Loucy (cell line): ENCODE results near the gene TRAPPC12.

ENCODE experiments used
- H2AFZ ChIP-seq: fragments of 200-600 bp; sonication (generic); 2 replicates; pipeline ENCODE4 v1.6.0; 2016; ENCODE audit warnings: antibody characterized with exemption, mild to moderate bottlenecking, low read length, moderate library complexity
- H3F3A ChIP-seq: fragments of 200-600 bp; 2 replicates; pipeline ENCODE4 v1.6.0; 2016; ENCODE audit warnings: antibody characterized with exemption, low read depth, mild to moderate bottlenecking
- H3K27me3 ChIP-seq: fragments of 200-600 bp; sonication (generic); 2 replicates; pipeline ENCODE4 v1.6.1; 2014; ENCODE audit warnings: low read length, mild to moderate bottlenecking; ENCODE audit not compliant: insufficient read depth, poor library complexity, severe bottlenecking
- H3K36me3 ChIP-seq: fragments of 200-600 bp; sonication (generic); 2 replicates; pipeline ENCODE4 v1.6.1; 2016; ENCODE audit warnings: low read length; ENCODE audit not compliant: insufficient read depth
- H3K4me1 ChIP-seq: fragments of 200-600 bp; sonication (generic); 2 replicates; pipeline ENCODE4 v1.5.1; 2014; ENCODE audit warnings: low read length, mild to moderate bottlenecking; ENCODE audit not compliant: insufficient read depth, poor library complexity, severe bottlenecking
- H3K4me2 ChIP-seq: fragments of 200-600 bp; sonication (generic); 2 replicates; pipeline ENCODE4 v1.6.0; 2014; ENCODE audit warnings: antibody characterized with exemption, low read length, low read depth, mild to moderate bottlenecking; ENCODE audit not compliant: poor library complexity, severe bottlenecking
- H3K4me3 ChIP-seq: fragments of 200-600 bp; sonication (generic); 2 replicates; pipeline ENCODE4 v1.5.1; 2014; ENCODE audit warnings: low read length, mild to moderate bottlenecking, mixed read lengths; ENCODE audit not compliant: poor library complexity, severe bottlenecking
- H3K79me2 ChIP-seq: fragments of 200-600 bp; sonication (generic); 2 replicates; pipeline ENCODE4 v1.6.1; 2014; ENCODE audit warnings: low read length; ENCODE audit not compliant: insufficient read depth
- H3K9ac ChIP-seq: fragments of 200-600 bp; sonication (generic); 2 replicates; pipeline ENCODE4 v1.6.0; 2014; ENCODE audit warnings: mild to moderate bottlenecking, low read depth, low read length, moderate library complexity; ENCODE audit not compliant: poor library complexity, severe bottlenecking
- H3K9me2 ChIP-seq: fragments of 200-600 bp; sonication (generic); replicated peaks from 2 replicates; pipeline ENCODE4 v1.6.1; 2016; ENCODE audit warnings: low read depth, low read length, mixed read lengths
- H3K9me3 ChIP-seq: fragments of 200-600 bp; sonication (generic); 2 replicates; pipeline ENCODE4 v1.6.1; 2014; ENCODE audit warnings: mild to moderate bottlenecking, antibody characterized with exemption, low read length, low read depth; ENCODE audit not compliant: insufficient read depth
- H4K20me1 ChIP-seq: fragments of 200-600 bp; sonication (generic); 2 replicates; pipeline ENCODE4 v1.6.0; 2014; ENCODE audit warnings: antibody characterized with exemption, low read length, mild to moderate bottlenecking; ENCODE audit not compliant: insufficient read depth, poor library complexity, severe bottlenecking
- EZH2phosphoT487 ChIP-seq: fragments of 200-600 bp; IDR thresholded peaks from 2 replicates; pipeline ENCODE4 v1.6.1; 2018; ENCODE audit warnings: antibody characterized with exemption, mild to moderate bottlenecking, moderate library complexity, borderline replicate concordance
- TF ChIP-seq, protein P1 (sequence below): fragments of 200-600 bp; sonication (generic); conservative IDR thresholded peaks from 2 replicates; pipeline ENCODE4 v1.5.1; 2014; ENCODE audit warnings: mild to moderate bottlenecking, antibody characterized with exemption, low read length

The TRAPPC12 gene

DNA sequence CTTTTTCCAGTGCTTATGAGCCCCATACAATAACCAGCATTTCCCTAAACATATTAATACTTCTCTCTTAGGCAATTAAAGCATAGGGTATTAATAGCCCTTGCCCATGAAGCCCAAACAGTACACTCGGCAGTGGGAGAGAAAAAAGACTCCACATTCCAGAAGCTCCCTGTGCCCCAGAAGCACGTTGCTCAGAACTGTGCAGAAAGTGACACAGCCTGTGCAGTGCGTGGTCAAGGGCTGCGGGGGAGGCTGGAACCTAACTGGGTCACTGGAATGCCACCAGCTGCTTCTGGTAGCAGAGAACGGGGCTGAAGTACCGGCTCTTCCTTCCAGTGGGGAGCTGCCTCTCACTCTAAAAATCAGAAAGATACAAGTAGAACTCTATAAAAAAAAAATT lies 34.6 kb upstream of the TRAPPC12 start:
- H3K27me3 ChIP-seq, result no peaks in the 10 kb centered on the region
- no peaks in the 10 kb centered on the region for H3K9me3 ChIP-seq
- TF ChIP-seq, protein P1, sequence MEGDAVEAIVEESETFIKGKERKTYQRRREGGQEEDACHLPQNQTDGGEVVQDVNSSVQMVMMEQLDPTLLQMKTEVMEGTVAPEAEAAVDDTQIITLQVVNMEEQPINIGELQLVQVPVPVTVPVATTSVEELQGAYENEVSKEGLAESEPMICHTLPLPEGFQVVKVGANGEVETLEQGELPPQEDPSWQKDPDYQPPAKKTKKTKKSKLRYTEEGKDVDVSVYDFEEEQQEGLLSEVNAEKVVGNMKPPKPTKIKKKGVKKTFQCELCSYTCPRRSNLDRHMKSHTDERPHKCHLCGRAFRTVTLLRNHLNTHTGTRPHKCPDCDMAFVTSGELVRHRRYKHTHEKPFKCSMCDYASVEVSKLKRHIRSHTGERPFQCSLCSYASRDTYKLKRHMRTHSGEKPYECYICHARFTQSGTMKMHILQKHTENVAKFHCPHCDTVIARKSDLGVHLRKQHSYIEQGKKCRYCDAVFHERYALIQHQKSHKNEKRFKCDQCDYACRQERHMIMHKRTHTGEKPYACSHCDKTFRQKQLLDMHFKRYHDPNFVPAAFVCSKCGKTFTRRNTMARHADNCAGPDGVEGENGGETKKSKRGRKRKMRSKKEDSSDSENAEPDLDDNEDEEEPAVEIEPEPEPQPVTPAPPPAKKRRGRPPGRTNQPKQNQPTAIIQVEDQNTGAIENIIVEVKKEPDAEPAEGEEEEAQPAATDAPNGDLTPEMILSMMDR, result no peak
- TF ChIP-seq EZH2phosphoT487, result no peak
- H3K4me3 ChIP-seq, result no peak overlapping the region
- H4K20me1 ChIP-seq, result no peaks in the 10 kb centered on the region
- H3K36me3 ChIP-seq, result peaks cover 14% of the 10 kb centered on the region; the same call in 1 of the 2 replicates
- H3F3A ChIP-seq, result no peaks in the 10 kb centered on the region
- H3K4me1 ChIP-seq, result no peaks in the 10 kb centered on the region
- H3K9ac ChIP-seq, result no peak overlapping the region
- no peaks in the 10 kb centered on the region for H3K79me2 ChIP-seq
- H3K9me2 ChIP-seq, result no peaks in the 10 kb centered on the region
- H2AFZ ChIP-seq, result no peak overlapping the region
- no peak overlapping the region for H3K4me2 ChIP-seq

- no peaks in the 10 kb centered on the region for H3K4me1 ChIP-seq
- no peak overlapping the region for H3K4me3 ChIP-seq
- H3K79me2 ChIP-seq, result no peaks in the 10 kb centered on the region
- H2AFZ ChIP-seq, result no peak overlapping the region
- H3K4me2 ChIP-seq, result no peak overlapping the region
- peaks cover 20% of the 10 kb centered on the region; the same call in 1 of the 2 replicates for H3K36me3 ChIP-seq
- H3F3A ChIP-seq, result no peaks in the 10 kb centered on the region
- H3K9ac ChIP-seq, result no peak overlapping the region
- H3K9me3 ChIP-seq, result no peaks in the 10 kb centered on the region
- no peaks in the 10 kb centered on the region for H3K9me2 ChIP-seq
- H4K20me1 ChIP-seq, result no peaks in the 10 kb centered on the region
- no peaks in the 10 kb centered on the region for H3K27me3 ChIP-seq
- no peak for TF ChIP-seq EZH2phosphoT487
- TF ChIP-seq, protein P1, result no peak
These were observed 33.9 kb upstream of the TRAPPC12 start for GRCh38 chr2:3345621-3346020.

DNA sequence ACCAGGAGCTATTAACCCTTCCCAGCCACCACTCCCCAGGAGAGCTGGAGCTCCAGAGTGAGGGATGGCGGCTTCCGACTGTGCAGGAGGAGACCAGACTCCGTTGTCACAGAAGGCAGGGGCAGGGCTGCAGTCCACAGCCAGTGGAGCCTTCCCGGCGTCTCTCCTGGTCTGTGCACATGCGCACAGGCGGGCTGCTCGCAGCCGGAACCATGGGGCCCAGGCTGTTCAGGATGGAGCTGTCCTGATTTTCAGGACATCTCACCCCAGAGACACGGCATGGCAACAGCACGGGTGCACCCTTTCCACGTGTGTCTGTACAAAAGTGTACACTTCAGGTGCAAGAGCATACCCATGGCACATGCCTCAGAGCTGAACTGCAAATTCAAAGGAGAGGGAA lies 30.7 kb upstream of the TRAPPC12 start:
- Histone ChIP-seq H3K79me2 (no peaks in the 10 kb centered on the region), H3K9ac (no peak overlapping the region), H3K9me3 (no peaks in the 10 kb centered on the region), H3K9me2 (no peaks in the 10 kb centered on the region), H3K4me3 (no peak overlapping the region), H3F3A (no peaks in the 10 kb centered on the region), H3K27me3 (no peaks in the 10 kb centered on the region), H4K20me1 (no peaks in the 10 kb centered on the region), H3K4me2 (no peak overlapping the region), H3K4me1 (no peaks in the 10 kb centered on the region), H3K36me3 (peaks cover 37% of the 10 kb centered on the region; the same call in 1 of the 2 replicates), H2AFZ (no peak overlapping the region)
- no peak for TF ChIP-seq EZH2phosphoT487
- TF ChIP-seq, protein P1, result no peak
